GM20431 (cell line): ENCODE results near the gene MYBPH.

ENCODE experiments used
- in situ Hi-C: fragments of 300-500 bp; cut with MseI, MboI; formaldehyde crosslinking; loops from one replicate; pipeline ENCODE4 v1.15.0; 2020; ENCODE audit warnings: low sequenced_read_pairs; ENCODE audit not compliant: unreplicated experiment

MYBPH gene

GRCh38 chr1:203181586-203182386 lies 6.2 kb upstream of the MYBPH start:
- in situ Hi-C loops: no loop called here

GRCh38 chr1:203180611-203181330 lies 5.1 kb upstream of the MYBPH start:
- in situ Hi-C loops: no loop called here

GRCh38 chr1:203179667-203180005 lies 4.0 kb upstream of the MYBPH start:
- in situ Hi-C loops: no loop called here

GRCh38 chr1:203178821-203179666 lies 3.4 kb upstream of the MYBPH start:
- in situ Hi-C loops: no loop called here

GRCh38 chr1:203178083-203178482 lies 2.5 kb upstream of the MYBPH start:
- in situ Hi-C loops: no loop called here

GRCh38 chr1:203177470-203178039 lies 1.9 kb upstream of the MYBPH start:
- in situ Hi-C loops: no loop called here

- in situ Hi-C loops: no loop called here
These were observed 1.4 kb upstream of the MYBPH start for GRCh38 chr1:203177036-203177405.

- in situ Hi-C loops: no loop called here
These were observed 828 bp upstream of the MYBPH start for GRCh38 chr1:203176273-203177035.

GRCh38 chr1:203175827-203176241 lies 208 bp upstream of the MYBPH start:
- in situ Hi-C loops: no loop called here

GRCh38 chr1:203174324-203174985 lies 1.2 kb downstream of the MYBPH start:
- in situ Hi-C loops: no loop called here

GRCh38 chr1:203173566-203173965 lies 2.1 kb downstream of the MYBPH start:
- in situ Hi-C loops: no loop called here

GRCh38 chr1:203173011-203173555 lies 2.5 kb downstream of the MYBPH start:
- in situ Hi-C loops: no loop called here

GRCh38 chr1:203172184-203173010 lies 3.2 kb downstream of the MYBPH start:
- in situ Hi-C loops: no loop called here

- in situ Hi-C loops: no loop called here
These were observed 4.1 kb downstream of the MYBPH start for GRCh38 chr1:203171341-203172183.

- in situ Hi-C loops: no loop called here
These were observed 4.8 kb downstream of the MYBPH start for GRCh38 chr1:203170625-203171330.

GRCh38 chr1:203169770-203170520 lies 5.7 kb downstream of the MYBPH start:
- in situ Hi-C loops: no loop called here
